A549 (cell line): ENCODE measurements around the gene ABHD12.

ENCODE experiments used
- EP300 ChIP-seq, 2 experiments: fragments of >200 bp; sonication (Bioruptor Twin); formaldehyde crosslinking; IDR thresholded peaks; 2 replicates in 1 of 2; 3 replicates in 1 of 2; pipeline ENCODE4 v1.6.1; 2016 to 2017
- POLR2A ChIP-seq: IDR thresholded peaks from 2 replicates; pipeline ENCODE4 v1.6.1; 2012; ENCODE audit warnings: mild to moderate bottlenecking, low read length
- TF ChIP-seq, protein P1 (sequence below): fragments of >200 bp; sonication (Bioruptor Twin); formaldehyde crosslinking; IDR thresholded peaks from 3 replicates; pipeline ENCODE4 v1.5.1; 2016

DNA sequence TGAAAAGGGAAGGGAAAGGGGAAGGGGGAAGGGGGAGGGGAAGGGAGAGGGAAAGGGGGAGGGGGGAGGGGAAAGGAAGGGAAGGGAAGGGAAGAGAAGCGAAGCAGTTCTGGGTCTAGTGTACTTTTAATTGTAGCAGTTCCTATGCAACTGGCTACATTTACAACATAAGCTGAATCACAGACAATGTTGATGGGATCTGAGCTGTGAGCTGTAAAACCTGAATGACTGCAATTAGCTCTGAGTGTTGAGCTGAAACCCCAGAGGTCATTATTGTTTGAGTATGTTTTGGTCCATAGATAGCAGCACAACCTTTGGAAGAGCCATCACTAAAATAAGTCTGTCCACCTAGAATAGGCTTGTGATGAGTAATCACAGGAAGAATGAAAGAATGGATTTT is 7.2 kb upstream of the ABHD12 start:
- TF ChIP-seq, protein P1, sequence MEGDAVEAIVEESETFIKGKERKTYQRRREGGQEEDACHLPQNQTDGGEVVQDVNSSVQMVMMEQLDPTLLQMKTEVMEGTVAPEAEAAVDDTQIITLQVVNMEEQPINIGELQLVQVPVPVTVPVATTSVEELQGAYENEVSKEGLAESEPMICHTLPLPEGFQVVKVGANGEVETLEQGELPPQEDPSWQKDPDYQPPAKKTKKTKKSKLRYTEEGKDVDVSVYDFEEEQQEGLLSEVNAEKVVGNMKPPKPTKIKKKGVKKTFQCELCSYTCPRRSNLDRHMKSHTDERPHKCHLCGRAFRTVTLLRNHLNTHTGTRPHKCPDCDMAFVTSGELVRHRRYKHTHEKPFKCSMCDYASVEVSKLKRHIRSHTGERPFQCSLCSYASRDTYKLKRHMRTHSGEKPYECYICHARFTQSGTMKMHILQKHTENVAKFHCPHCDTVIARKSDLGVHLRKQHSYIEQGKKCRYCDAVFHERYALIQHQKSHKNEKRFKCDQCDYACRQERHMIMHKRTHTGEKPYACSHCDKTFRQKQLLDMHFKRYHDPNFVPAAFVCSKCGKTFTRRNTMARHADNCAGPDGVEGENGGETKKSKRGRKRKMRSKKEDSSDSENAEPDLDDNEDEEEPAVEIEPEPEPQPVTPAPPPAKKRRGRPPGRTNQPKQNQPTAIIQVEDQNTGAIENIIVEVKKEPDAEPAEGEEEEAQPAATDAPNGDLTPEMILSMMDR, result no peak
- no peak for TF ChIP-seq EP300 (IDR thresholded peaks at IDR 0.05)
- TF ChIP-seq POLR2A, result no peak
